GM18858 (cell line): Measurements from ENCODE around the gene ERMARD.
"Not testable (repeated sequence)": the region's sequence is repeated elsewhere in the genome, so short reads cannot be mapped to it uniquely, and the experiment has no call there.

Experiments used
- ATAC-seq: cut with Tn5 transposase; IDR thresholded peaks from one replicate; pipeline ENCODE4 v1.9.1; 2021; ENCODE audit not compliant: unreplicated experiment

The ERMARD gene

GRCh38 chr6:169738204-169738975 is 13.0 kb upstream of the ERMARD start:
- ATAC-seq: no peak

GRCh38 chr6:169738976-169739529 is 12.4 kb upstream of the ERMARD start:
- no peak for ATAC-seq

GRCh38 chr6:169741344-169741743 is 10.1 kb upstream of the ERMARD start:
- ATAC-seq: no peak

- ATAC-seq: no peak
These were observed 6.0 kb upstream of the ERMARD start for GRCh38 chr6:169745405-169745804.

GRCh38 chr6:169746556-169746955 is 4.9 kb upstream of the ERMARD start:
- ATAC-seq: no peak

- no peak for ATAC-seq
These were observed 727 bp downstream of the ERMARD start for GRCh38 chr6:169752074-169752623.

GRCh38 chr6:169755162-169755561 is 3.7 kb downstream of the ERMARD start:
- no peak for ATAC-seq

- no peak for ATAC-seq
These were observed 11.9 kb downstream of the ERMARD start for GRCh38 chr6:169763308-169763707.

GRCh38 chr6:169763881-169764280 is 12.5 kb downstream of the ERMARD start:
- ATAC-seq: no peak

GRCh38 chr6:169765789-169766188 is 14.4 kb downstream of the ERMARD start:
- ATAC-seq: not testable (repeated sequence)

GRCh38 chr6:169766232-169766631 is 14.8 kb downstream of the ERMARD start:
- ATAC-seq: no peak

- no peak for ATAC-seq
These were observed 15.7 kb downstream of the ERMARD start for GRCh38 chr6:169766921-169767736.

GRCh38 chr6:169774347-169774746 is 22.9 kb downstream of the ERMARD start:
- no peak for ATAC-seq

GRCh38 chr6:169775321-169775720 is 23.9 kb downstream of the ERMARD start:
- no peak for ATAC-seq

GRCh38 chr6:169776379-169776778 is 25.0 kb downstream of the ERMARD start:
- ATAC-seq: no peak

GRCh38 chr6:169777896-169778295 is 26.5 kb downstream of the ERMARD start:
- ATAC-seq: no peak

- ATAC-seq: no peak
These were observed 27.2 kb downstream of the ERMARD start for GRCh38 chr6:169778646-169779045.

- no peak for ATAC-seq
These were observed 27.8 kb downstream of the ERMARD start for GRCh38 chr6:169779092-169779815.

- ATAC-seq: no peak
These were observed 28.5 kb downstream of the ERMARD start for GRCh38 chr6:169779896-169780295.

- ATAC-seq: no peak
These were observed 29.2 kb downstream of the ERMARD start for GRCh38 chr6:169780571-169781091.

GRCh38 chr6:169782966-169783365 is 31.5 kb downstream of the ERMARD start:
- ATAC-seq: no peak
